IPS-15b (cell line): ENCODE results near the gene ADAMTS12.

ENCODE experiments used
- H3K27me3 ChIP-seq: one replicate; pipeline ENCODE4 v1.6.1; 2013; ENCODE audit warnings: low read length; ENCODE audit not compliant: control insufficient read depth, insufficient read depth
- H3K36me3 ChIP-seq: one replicate; pipeline ENCODE4 v1.6.1; 2013; ENCODE audit warnings: low read length; ENCODE audit not compliant: control insufficient read depth, insufficient read depth
- H3K4me1 ChIP-seq: one replicate; pipeline ENCODE4 v1.6.1; 2013; ENCODE audit warnings: mild to moderate bottlenecking, low read length; ENCODE audit not compliant: control insufficient read depth, insufficient read depth
- H3K4me3 ChIP-seq: one replicate; pipeline ENCODE4 v1.5.1; 2013; ENCODE audit warnings: low read depth, low read length
- H3K9ac ChIP-seq: one replicate; pipeline ENCODE4 v1.6.1; 2013; ENCODE audit warnings: low read depth, mild to moderate bottlenecking, low read length
- H3K9me3 ChIP-seq: one replicate; pipeline ENCODE4 v1.6.1; 2013; ENCODE audit warnings: mild to moderate bottlenecking, low read length; ENCODE audit not compliant: control insufficient read depth, insufficient read depth

ADAMTS12 gene

GRCh38 chr5:33671700-33672291 lies 220.0 kb downstream of the ADAMTS12 start:
- no peak overlapping the region for H3K4me3 ChIP-seq

GRCh38 chr5:33662722-33663427 lies 228.9 kb downstream of the ADAMTS12 start:
- H3K27me3 ChIP-seq = no peaks in the 10 kb centered on the region
- no peak overlapping the region for H3K9ac ChIP-seq
- H3K4me3 ChIP-seq = no peak overlapping the region
- H3K9me3 ChIP-seq = no peaks in the 10 kb centered on the region
- H3K4me1 ChIP-seq = peaks cover 3% of the 10 kb centered on the region
- H3K36me3 ChIP-seq = no peaks in the 10 kb centered on the region

More at GRCh38 chr5:33671700-33672291, 220.0 kb downstream of the ADAMTS12 start:
- H3K36me3 ChIP-seq = no peaks in the 10 kb centered on the region
- no peaks in the 10 kb centered on the region for H3K4me1 ChIP-seq
- H3K9ac ChIP-seq = no peak overlapping the region
- no peaks in the 10 kb centered on the region for H3K9me3 ChIP-seq
- H3K27me3 ChIP-seq = no peaks in the 10 kb centered on the region

- Histone ChIP-seq H3K36me3 (no peaks in the 10 kb centered on the region), H3K9me3 (no peaks in the 10 kb centered on the region), H3K4me3 (no peak overlapping the region), H3K4me1 (peaks cover 4% of the 10 kb centered on the region), H3K9ac (no peak overlapping the region), H3K27me3 (no peaks in the 10 kb centered on the region)
These were observed 232.1 kb downstream of the ADAMTS12 start for GRCh38 chr5:33659526-33660169.

GRCh38 chr5:33657804-33658440 lies 233.9 kb downstream of the ADAMTS12 start:
- Histone ChIP-seq H3K4me3 (no peak overlapping the region), H3K9ac (no peak overlapping the region), H3K9me3 (no peaks in the 10 kb centered on the region), H3K4me1 (peaks cover 4% of the 10 kb centered on the region), H3K27me3 (no peaks in the 10 kb centered on the region), H3K36me3 (no peaks in the 10 kb centered on the region)

- Histone ChIP-seq H3K4me1 (peaks cover 4% of the 10 kb centered on the region), H3K27me3 (no peaks in the 10 kb centered on the region), H3K36me3 (no peaks in the 10 kb centered on the region)
These were observed 234.6 kb downstream of the ADAMTS12 start for GRCh38 chr5:33657176-33657575.

GRCh38 chr5:33650911-33651310 lies 240.9 kb downstream of the ADAMTS12 start:
- H3K4me3 ChIP-seq = no peak overlapping the region
- H3K9ac ChIP-seq = no peak overlapping the region
- no peaks in the 10 kb centered on the region for H3K9me3 ChIP-seq
- no peaks in the 10 kb centered on the region for H3K27me3 ChIP-seq
- no peaks in the 10 kb centered on the region for H3K36me3 ChIP-seq
- H3K4me1 ChIP-seq = no peaks in the 10 kb centered on the region

More at GRCh38 chr5:33657176-33657575, 234.6 kb downstream of the ADAMTS12 start:
- no peak overlapping the region for H3K9ac ChIP-seq
- H3K4me3 ChIP-seq = no peak overlapping the region
- H3K9me3 ChIP-seq = no peaks in the 10 kb centered on the region

- no peaks in the 10 kb centered on the region for H3K36me3 ChIP-seq
- H3K4me3 ChIP-seq = no peak overlapping the region
- H3K9me3 ChIP-seq = no peaks in the 10 kb centered on the region
- H3K27me3 ChIP-seq = no peaks in the 10 kb centered on the region
- H3K4me1 ChIP-seq = no peaks in the 10 kb centered on the region
- H3K9ac ChIP-seq = no peak overlapping the region
These were observed 242.0 kb downstream of the ADAMTS12 start for GRCh38 chr5:33649549-33650482.

- H3K27me3 ChIP-seq = no peaks in the 10 kb centered on the region
- H3K4me3 ChIP-seq = no peak overlapping the region
- no peak overlapping the region for H3K9ac ChIP-seq
These were observed 249.9 kb downstream of the ADAMTS12 start for GRCh38 chr5:33641744-33642505.

GRCh38 chr5:33639474-33639873 lies 252.3 kb downstream of the ADAMTS12 start:
- Histone ChIP-seq H3K9me3 (no peaks in the 10 kb centered on the region), H3K4me3 (no peak overlapping the region), H3K4me1 (no peaks in the 10 kb centered on the region), H3K27me3 (no peaks in the 10 kb centered on the region), H3K9ac (no peak overlapping the region), H3K36me3 (no peaks in the 10 kb centered on the region)

More at GRCh38 chr5:33641744-33642505, 249.9 kb downstream of the ADAMTS12 start:
- Histone ChIP-seq H3K9me3 (no peaks in the 10 kb centered on the region), H3K4me1 (no peaks in the 10 kb centered on the region), H3K36me3 (no peaks in the 10 kb centered on the region)

- Histone ChIP-seq H3K4me3 (no peak overlapping the region), H3K9ac (no peak overlapping the region), H3K4me1 (no peaks in the 10 kb centered on the region), H3K36me3 (no peaks in the 10 kb centered on the region), H3K27me3 (no peaks in the 10 kb centered on the region), H3K9me3 (no peaks in the 10 kb centered on the region)
These were observed 254.8 kb downstream of the ADAMTS12 start for GRCh38 chr5:33637011-33637410.
